ENCODE results near the gene SUMF1. TPM values are rescaled to one million over a fixed set of nuclear protein-coding genes. Genes with fewer than 3 reads are reported as not detected.
A peak's percentile ranks its signal among the peaks of the same experiment; 100 is the strongest.

SUMF1 gene
- total and polyA plus RNA-seq, 2 of the 13 experiments (the other 11 are each of a cell fraction or from before 2014, with no cell fraction given), result 18.5 to 28.9 TPM

DNA sequence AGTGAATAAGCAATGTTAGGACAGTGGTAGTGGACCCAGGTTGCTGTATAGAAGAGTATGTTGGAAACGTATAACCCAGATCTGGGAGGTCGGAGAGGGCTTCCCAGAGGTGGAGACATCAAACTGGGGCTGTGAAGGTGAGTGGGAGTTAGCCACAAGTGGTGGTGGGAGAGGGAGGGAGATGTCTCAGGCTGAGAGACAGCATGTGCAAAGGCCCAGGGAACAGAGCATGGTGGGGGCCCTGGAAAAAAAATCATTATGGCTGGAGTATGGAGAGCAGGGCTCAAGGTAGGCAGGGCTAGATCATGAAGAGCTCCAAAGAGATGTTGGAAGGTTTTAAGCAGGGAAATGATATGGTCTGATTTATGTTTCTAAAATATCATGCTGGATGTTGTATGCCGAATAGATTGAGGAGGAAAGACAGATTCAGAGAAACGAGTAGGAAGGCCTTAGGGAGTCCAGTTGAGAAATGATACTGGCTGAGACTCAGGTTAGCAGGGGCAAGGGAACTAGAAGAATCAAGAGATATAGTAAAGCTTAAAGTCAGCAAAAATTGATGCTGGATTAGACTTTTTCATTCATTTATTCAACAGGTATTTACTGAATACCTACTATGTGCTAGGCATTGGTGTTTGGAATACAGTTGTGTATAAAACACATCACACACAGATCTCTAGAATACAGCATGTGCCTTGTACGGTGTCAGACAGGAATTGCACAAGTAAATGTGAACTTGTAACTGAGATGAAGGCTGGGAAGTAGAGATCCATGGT is 43.1 kb upstream of the SUMF1 start:
- Histone ChIP-seq H3K27ac (ENCODE audit: extremely low read length, insufficient read depth, low read length) (no peak overlapping the region), H3K9ac (ENCODE audit: insufficient read depth, low read depth, low read length) (no peak overlapping the region), H3K4me1 (ENCODE audit: insufficient read depth, low read length) (peaks cover 88% of the 10 kb centered on the region), H3K4me2 (ENCODE audit: low read depth, low read length) (no peak overlapping the region), H3K27me3 (ENCODE audit: control insufficient read depth in 1 of 2, insufficient read depth in 2 of 2, low read length in 2 of 2) (no peaks in the 10 kb centered on the region), H4K20me1 (ENCODE audit: insufficient read depth, low read length) (no peaks in the 10 kb centered on the region), H3K36me3 (replicated peaks in 1 of 2; ENCODE audit: control insufficient read depth in 1 of 2, insufficient read depth in 2 of 2, low read length in 2 of 2) (no peaks in the 10 kb centered on the region), H2AFZ (ENCODE audit: low read length) (no peak overlapping the region), H3K4me3 (replicated peaks in 1 of 3; ENCODE audit: insufficient read depth in 1 of 3, low read depth in 2 of 3, low read length in 3 of 3) (no peak overlapping the region), H3K9me3 (ENCODE audit: low read length) (no peaks in the 10 kb centered on the region), H3K79me2 (ENCODE audit: insufficient read depth, low read length) (no peaks in the 10 kb centered on the region)
- WGBS (ENCODE audit: low lambda C conversion rate), result 95% methylated on average over 5 of the region's 5 CpGs
- FAIRE-seq (no peak), ATAC-seq (no peak), DNase-seq (ENCODE audit: low spot score) (no peak)
- CTCF ChIA-PET (ENCODE audit: low intra/inter-chr PET ratio, low total read pairs), result no interaction called here
- intact Hi-C loops (cut with micrococcal nuclease; ENCODE audit: unreplicated experiment), result no loop called here
- TF ChIP-seq ZNF317 (CRISPR knock-in tag; IDR thresholded peaks at IDR 0.05) (no peak), CAMTA2 (CRISPR knock-in tag; IDR thresholded peaks at IDR 0.05; ENCODE audit: borderline replicate concordance) (no peak), ZKSCAN1 (IDR thresholded peaks at IDR 0.05; ENCODE audit: low read length) (peak; percentile 12; the same call in 1 of the 2 replicates), MAFK (conservative IDR thresholded peaks at IDR 0.05 in 1 of 2, IDR thresholded peaks at IDR 0.05 in 1 of 2; ENCODE audit: low read length in 2 of 2) (0 out of 4 replicates have a peak, but pooled peaks of 1 of the 2 experiments have one; percentile 7)
- in situ Hi-C loops (cut with HindIII; ENCODE audit: extremely low pct_ligation_motif_present, low pct_unique_long_range_greater_than_20kb), result no loop called here
- POLR2A ChIA-PET, result interaction anchor here (12.6 kb wide), 1 partner anchor 17 kb away, joined by 120 read pairs; the partner anchor contains the start of gene ITPR1
- BruUV-seq (replicated peaks), result no TSS peak

- ATAC-seq (no peak), FAIRE-seq (no peak), DNase-seq (ENCODE audit: low spot score) (no peak)
- Histone ChIP-seq H3K4me1 (ENCODE audit: insufficient read depth, low read length) (peaks cover 97% of the 10 kb centered on the region), H4K20me1 (ENCODE audit: insufficient read depth, low read length) (no peaks in the 10 kb centered on the region), H3K9me3 (ENCODE audit: low read length) (no peaks in the 10 kb centered on the region), H3K36me3 (replicated peaks in 1 of 2; ENCODE audit: control insufficient read depth in 1 of 2, insufficient read depth in 2 of 2, low read length in 2 of 2) (no peaks in the 10 kb centered on the region), H3K27ac (ENCODE audit: extremely low read length, insufficient read depth, low read length) (no peak overlapping the region), H3K4me2 (ENCODE audit: low read depth, low read length) (no peak overlapping the region), H3K4me3 (replicated peaks in 1 of 3; ENCODE audit: insufficient read depth in 1 of 3, low read depth in 2 of 3, low read length in 3 of 3) (no peak overlapping the region), H3K9ac (ENCODE audit: insufficient read depth, low read depth, low read length) (no peak overlapping the region), H2AFZ (ENCODE audit: low read length) (no peak overlapping the region), H3K27me3 (ENCODE audit: control insufficient read depth in 1 of 2, insufficient read depth in 2 of 2, low read length in 2 of 2) (no peaks in the 10 kb centered on the region), H3K79me2 (ENCODE audit: insufficient read depth, low read length) (no peaks in the 10 kb centered on the region)
- in situ Hi-C loops (cut with HindIII; ENCODE audit: extremely low pct_ligation_motif_present, low pct_unique_long_range_greater_than_20kb), result no loop called here
- BruUV-seq (replicated peaks), result no TSS peak
- ChIA-PET CTCF (ENCODE audit: low intra/inter-chr PET ratio, low total read pairs) (no interaction called here), POLR2A (interaction anchor here (12.6 kb wide), 1 partner anchor 16 kb away, joined by 120 read pairs; the partner anchor contains the start of gene ITPR1)
- intact Hi-C loops (cut with micrococcal nuclease; ENCODE audit: unreplicated experiment), result no loop called here
- no peak for TF ChIP-seq RERE (CRISPR knock-in tag; IDR thresholded peaks at IDR 0.05; ENCODE audit: low read depth)
- peak; percentile 71; the same call in 1 of the 2 replicates for TF ChIP-seq ZNF768 (CRISPR knock-in tag; IDR thresholded peaks at IDR 0.05)
Measured at GRCh38 chr3:4509043-4509442, 42.0 kb upstream of the SUMF1 start.
